GM08714 (cell line): ENCODE results near the gene TBC1D2B.

Source experiments
- H3K4me3 ChIP-seq: fragments of 200-500 bp; sonication (Bioruptor generic); 2 replicates; pipeline ENCODE4 v1.5.1; 2014; ENCODE audit warnings: mild to moderate bottlenecking, low read length, inconsistent platforms
- ZNF274 ChIP-seq: IDR thresholded peaks from 2 replicates; pipeline ENCODE4 v1.6.1; 2012; ENCODE audit warnings: mild to moderate bottlenecking, low read depth, low read length

Gene TBC1D2B

GRCh38 chr15:78048628-78048920, 28.9 kb downstream of the TBC1D2B start:
- no peak for TF ChIP-seq ZNF274
- no peak overlapping the region for H3K4me3 ChIP-seq

DNA sequence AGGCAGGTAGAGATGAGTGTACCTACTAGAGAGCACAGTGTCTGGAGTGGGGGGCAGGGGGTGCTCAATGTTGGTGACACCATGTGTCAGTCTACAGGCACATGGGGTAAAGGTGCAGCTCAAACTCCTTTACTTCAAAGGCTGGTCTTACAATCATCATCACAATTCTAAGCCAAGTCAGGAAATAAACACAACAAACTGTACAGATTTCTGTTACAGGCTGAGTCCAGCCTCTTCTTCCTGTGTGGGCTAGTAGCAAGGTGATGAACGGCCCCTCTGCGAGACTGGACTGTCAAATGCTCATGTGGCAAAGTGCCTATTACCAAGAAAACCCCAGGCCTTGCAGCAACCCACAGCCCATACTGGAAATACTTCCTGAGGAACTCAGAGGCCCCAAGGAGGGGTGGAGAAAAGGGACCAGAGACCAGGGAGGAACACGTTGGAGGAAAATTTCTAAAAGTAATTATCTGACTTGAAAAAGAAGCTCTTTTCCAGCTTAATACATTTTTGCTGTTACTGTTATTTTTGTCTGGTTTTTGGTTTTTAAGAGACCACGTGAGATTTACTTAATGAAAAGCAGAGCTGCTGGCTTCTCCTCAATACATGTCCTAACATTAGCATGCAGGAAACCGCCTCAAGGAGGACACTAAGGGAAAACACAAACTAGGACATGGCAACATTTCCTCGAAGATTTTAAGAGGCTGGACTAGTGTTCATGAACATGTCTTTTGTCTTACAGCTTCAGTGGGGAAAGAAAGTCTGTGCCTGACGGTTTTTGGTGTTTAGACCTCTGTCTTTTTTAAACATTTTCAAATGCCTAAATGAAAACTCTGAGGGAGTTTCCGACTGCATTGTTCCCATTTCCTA, 29.5 kb downstream of the TBC1D2B start:
- peak overlapping the region; percentile 36; the same call in 1 of the 2 replicates for H3K4me3 ChIP-seq
- no peak for TF ChIP-seq ZNF274

DNA sequence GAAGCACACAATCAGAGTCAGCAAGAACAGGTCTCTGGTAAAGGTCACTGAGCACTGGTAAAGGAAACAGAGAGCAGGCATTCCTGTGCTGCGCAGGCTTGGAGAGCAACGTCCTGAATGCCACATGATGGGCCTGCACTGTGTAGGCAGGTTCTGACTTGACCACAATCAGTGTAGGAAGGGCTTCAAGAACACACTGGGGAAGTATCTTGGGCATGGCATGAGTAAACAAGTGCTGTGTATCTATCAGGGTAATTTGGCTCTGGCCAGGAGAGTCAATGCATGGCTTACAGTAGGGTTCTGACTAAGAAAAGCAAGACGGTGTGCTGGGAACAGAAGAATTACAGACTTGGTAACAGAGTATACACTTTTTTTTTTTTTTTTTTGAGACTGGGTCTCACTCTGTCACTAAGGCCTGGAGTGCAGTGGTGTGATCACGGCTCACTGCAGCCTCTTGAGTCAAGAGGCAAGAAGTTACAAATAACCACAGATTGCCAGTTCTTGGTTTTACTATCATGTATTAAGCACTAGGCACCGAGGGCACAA, 30.6 kb downstream of the TBC1D2B start:
- TF ChIP-seq ZNF274 = no peak
- H3K4me3 ChIP-seq = no peak overlapping the region

DNA sequence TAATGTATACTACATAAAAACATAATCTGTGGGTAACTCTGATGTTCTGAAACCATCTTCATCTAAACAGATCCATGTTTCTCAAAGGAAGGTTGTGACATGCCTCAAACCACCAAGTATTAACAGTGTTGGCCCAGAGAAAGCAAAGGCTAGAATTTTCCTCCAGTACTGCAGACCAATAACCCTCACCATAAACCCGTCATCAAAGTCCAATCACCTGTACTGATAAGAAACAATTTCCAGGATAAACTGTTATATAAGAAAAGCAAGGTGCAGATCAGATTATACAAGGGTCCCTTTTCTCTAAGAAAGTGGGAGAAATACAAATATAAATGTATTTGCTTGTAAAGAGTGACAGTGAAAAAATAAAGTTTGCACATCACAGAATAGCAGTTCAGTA, 32.3 kb downstream of the TBC1D2B start:
- H3K4me3 ChIP-seq = no peak overlapping the region
- no peak for TF ChIP-seq ZNF274

DNA sequence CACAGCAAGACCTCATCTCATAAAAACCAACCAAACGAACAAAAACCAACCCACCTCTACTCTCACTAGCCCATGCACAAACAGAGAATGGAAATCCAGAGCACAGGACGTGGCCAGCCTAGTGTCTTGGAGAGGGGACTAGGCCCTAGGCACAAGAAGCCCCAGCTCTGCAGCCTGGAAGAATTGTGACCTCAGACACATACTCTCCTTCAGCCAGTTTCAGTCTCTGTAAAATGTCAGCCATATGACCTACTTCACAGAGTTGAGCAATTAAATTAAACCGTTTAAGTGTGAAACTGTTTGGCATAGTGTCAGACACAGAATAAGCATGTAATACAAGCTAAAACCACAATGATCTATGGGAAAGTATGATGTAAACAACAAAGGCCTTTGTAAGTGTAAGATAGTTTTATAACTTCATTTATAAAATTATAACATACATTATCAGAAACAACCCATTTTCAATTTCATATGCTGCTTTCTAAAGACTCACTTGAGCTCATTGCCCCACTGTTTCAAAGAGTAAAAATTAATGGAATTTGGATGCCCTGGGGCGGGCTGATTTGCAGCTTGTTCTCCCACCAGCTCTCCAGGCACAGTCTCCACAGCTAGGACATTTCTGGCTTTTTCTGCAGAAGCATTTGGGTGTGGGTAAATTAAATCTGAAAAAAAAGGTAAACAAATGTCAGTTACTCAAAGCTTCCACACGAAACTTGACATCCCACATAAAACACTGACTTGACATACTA, 32.9 kb downstream of the TBC1D2B start:
- H3K4me3 ChIP-seq = no peak overlapping the region
- TF ChIP-seq ZNF274 = no peak

GRCh38 chr15:78041946-78042345, 35.6 kb downstream of the TBC1D2B start:
- no peak overlapping the region for H3K4me3 ChIP-seq
- no peak for TF ChIP-seq ZNF274

GRCh38 chr15:78040653-78041244, 36.8 kb downstream of the TBC1D2B start:
- no peak overlapping the region for H3K4me3 ChIP-seq
- TF ChIP-seq ZNF274 = no peak

GRCh38 chr15:78038585-78039247, 38.8 kb downstream of the TBC1D2B start:
- no peak overlapping the region for H3K4me3 ChIP-seq
- TF ChIP-seq ZNF274 = no peak

DNA sequence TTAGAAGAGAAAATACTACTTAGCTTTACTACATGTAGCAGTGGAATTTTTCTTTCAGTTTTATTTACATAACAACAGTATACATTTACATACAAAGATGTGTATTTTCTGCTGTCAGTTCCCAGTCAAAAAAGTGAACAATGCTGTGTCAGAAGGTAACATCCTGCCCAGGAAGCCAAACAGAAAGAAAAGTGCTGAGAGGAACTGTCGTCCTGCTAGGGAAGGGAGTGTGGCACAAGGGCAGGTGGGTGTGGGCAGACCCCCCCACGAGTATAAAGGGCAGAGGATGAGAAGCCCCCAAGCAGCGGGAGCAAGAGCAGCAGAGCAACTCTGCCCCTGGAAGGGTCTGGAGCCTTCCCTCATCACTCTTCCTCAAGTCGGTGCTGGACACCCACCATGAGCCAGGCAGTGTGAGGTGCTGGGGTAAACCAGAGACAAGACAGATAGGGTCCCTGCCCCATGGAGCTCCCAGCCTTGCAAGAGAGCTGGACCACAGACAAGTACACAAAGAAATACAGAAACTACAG, 39.7 kb downstream of the TBC1D2B start:
- TF ChIP-seq ZNF274 = no peak
- no peak overlapping the region for H3K4me3 ChIP-seq

DNA sequence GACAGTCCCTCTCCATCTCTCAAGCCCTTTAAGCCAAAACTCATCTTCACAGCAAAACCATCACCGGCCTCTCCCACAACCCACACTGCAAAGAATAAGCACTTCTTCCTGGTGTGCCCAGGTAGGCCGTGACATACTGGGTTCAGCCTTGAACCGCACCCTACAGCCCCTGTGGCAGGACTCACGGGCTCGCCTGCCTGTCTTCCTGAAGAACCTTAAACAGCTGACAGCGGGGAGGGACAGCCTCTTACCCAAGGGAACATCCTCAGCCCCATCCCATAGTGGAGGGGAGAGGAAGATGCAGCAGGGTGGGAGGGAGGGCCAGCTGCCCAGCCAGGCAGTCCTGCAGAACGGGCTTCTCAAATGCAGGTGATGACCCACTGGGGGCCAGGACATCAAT, 40.2 kb downstream of the TBC1D2B start:
- no peak for TF ChIP-seq ZNF274
- H3K4me3 ChIP-seq = no peak overlapping the region

DNA sequence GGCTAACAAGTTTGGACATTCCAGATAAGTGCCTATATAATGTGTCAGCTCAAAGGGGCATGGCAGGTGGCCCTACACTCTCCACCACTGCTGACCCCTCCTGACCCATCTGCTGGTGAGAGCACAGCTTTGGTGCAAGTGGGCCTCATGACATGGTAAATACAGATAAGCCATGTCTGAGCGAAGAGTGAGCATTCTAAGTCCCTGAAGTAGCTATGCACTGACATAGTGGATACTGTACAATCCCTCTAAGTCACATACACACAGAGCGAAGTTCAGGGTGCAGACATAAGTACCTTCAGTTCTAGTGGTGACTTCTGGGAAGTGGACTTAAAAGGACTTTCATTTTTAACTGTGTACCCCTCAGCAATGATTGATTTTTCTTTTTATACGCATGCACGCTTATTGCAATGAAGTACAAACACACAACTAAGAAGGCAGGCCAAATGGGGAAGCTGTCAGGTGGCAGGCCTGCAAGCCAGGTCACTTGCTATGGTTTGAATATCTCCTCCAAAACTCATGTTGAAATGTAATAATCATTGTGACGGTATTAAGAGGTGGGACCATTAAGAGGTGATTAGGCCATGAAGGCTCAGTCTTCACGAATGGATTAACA, 41.5 kb downstream of the TBC1D2B start:
- H3K4me3 ChIP-seq = no peak overlapping the region
- TF ChIP-seq ZNF274 = no peak

GRCh38 chr15:78035321-78035751, 42.2 kb downstream of the TBC1D2B start:
- TF ChIP-seq ZNF274 = no peak
- no peak overlapping the region; the same call in 1 of the 2 replicates for H3K4me3 ChIP-seq

DNA sequence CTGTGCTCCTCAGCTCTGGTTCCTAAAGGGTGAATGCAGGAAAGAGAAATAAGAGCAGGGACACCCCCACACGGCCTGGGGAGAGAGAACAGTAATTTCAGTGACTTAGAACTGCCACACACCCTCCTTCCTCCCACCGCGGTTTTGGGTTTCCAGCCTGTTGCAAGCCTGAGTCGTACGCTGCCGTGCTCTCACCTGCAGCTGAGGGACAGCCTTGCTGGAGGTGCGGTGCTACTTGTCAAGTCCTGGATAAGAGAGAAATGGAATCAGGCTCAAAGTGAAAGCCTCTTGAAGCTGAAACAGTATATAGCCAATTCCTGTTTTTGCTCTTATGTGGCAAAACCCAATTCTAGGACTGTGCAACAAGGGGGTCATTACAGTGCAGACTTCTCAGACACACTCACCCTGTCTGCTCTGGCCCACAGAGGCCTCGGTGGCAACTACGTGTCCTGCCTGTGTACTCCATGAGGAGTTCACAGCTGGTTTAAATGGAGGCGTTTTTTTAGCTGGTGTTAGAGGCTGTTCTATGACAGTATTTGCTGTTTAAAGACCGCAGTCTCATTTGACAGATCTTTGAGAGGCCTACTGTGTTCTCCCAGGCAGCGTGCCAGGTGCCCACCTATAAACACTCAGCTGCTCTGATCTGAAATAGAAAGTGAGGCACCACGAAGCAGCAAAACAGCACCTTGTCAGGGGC, 42.9 kb downstream of the TBC1D2B start:
- peak overlapping the region; percentile 32; the same call in 1 of the 2 replicates for H3K4me3 ChIP-seq
- no peak for TF ChIP-seq ZNF274
